ENCODE measurements around the gene GRPEL2.

GRPEL2 gene

DNA sequence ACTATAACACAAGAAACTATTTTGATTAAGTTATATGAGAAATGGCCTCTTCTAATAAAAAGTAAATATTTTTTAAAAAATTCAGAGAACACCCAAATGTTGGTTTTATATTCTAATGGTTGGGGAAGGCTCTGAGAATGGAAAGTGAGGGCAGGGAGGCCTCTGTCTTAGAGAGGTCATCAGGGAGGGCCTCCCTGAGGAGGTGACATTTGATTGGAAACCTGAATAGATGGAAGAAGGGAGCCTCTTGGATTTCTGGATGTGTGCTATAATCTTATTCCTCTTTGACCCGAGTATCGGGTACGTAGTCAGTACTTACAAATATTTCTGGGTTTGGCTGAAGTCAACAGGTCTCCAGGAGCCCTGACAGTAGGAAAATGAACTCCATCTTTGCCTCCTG lies 26.1 kb upstream of the GRPEL2 start:
- no peak for DNase-seq

DNA sequence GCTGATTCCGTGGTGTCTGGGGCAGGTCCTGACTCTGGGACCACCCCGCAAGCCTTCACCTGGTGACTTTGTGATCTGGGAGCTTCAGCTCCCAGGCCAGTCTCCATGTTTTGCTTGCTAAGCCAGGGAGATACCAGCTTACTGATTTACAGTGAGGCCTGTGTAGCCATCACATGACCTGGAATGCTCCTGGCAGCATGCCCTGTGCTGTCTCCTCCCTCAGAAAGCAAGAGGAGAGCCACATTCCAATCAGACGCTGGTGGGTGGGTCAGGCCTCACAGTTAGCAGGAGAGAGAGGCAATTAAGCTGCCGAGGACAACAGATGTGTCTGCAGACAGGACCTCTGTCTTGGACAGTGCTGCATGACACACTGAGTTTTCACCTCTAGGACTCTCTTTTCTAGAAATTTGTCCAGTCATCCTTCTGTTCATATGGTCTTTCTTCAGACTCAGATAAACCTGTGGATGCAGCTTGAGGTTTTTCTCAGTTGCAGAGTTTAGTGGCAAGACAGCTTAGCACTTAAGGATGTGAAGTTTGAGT lies 24.4 kb upstream of the GRPEL2 start:
- peak; percentile 96 for DNase-seq

DNA sequence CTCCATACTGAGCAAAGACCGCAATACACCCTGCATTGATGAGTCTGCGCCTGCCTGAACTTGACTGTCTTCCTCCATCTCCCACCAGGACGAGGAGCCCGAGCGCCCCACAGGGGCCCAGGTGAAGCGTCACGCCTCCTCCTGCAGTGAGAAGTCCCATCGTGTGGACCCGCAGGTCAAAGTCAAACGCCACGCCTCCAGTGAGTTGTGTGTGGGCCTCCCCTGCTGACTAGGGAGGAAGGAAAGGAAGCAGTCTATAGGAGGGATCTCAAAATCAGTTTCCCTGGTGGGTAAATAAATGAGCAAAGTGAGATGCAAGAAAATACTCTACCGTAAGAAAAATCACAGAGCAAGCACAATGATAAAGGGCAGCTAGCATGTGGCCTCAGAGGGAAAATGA lies 22.8 kb upstream of the GRPEL2 start:
- no peak for DNase-seq

DNA sequence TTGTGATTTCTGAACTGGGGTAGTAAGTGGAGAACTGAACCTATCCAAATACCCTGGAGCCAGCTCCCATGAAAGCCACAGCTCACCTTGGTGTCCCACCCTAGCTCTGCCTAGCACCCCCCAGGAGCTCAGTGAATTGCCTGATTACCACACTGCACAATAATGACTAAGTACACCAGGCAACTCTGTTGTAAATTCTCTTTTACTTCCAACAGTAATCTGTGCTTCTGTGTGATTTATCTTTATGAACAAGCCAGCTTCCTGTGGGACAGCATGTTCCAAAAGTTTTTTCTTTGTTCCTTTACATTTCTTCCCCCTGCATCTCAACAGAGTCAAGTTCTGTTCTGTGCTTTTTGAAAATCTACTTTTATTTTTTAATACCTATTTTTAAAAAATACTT lies 22.1 kb upstream of the GRPEL2 start:
- peak; percentile 24 for DNase-seq

DNA sequence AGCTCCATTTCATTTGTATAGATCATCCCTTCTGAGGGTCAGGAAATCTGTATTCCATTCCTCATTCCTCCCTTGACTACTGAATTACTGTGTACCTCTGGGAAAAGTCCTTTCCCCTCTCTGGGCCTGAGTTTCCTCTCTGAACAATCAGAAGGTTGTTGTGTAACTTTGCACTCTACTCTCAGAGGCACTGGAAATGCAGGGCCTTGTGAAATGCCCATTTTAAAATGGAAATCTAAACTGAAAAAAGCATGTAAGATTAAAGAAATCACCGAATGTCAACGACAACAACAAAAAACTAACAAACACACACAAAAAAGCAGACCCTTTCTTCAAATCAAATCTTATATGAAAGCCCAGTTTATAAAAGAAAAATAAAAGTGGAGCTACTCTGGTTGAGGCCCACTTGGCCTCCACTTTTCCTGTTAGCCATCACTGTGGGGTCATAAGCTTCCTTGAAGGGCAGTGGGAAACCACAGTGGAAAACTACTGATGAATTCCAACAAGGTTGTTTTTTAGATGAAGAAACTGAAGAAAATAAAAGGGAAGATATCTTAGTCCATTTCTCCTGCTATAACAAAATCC lies 21.6 kb upstream of the GRPEL2 start:
- DNase-seq: no peak

DNA sequence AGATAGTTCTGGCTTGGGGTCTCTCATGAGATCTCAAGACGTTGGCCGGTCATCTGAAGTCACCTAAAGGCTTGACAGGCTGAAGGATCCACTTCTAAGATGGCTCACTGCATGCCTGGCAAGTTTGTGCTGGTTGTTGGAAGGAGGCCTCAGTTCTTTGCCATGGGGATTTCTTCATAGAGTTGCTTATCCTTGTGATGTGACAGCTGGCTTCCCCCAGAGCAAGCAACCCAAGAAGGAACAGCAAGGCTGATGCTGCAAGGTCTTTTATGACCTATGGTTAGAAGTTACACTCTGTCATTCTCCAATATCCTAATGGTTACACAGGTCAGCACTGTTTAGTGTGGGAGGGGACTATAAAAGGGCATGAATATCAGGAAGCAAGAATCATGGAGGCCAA lies 20.7 kb upstream of the GRPEL2 start:
- DNase-seq: no peak

DNA sequence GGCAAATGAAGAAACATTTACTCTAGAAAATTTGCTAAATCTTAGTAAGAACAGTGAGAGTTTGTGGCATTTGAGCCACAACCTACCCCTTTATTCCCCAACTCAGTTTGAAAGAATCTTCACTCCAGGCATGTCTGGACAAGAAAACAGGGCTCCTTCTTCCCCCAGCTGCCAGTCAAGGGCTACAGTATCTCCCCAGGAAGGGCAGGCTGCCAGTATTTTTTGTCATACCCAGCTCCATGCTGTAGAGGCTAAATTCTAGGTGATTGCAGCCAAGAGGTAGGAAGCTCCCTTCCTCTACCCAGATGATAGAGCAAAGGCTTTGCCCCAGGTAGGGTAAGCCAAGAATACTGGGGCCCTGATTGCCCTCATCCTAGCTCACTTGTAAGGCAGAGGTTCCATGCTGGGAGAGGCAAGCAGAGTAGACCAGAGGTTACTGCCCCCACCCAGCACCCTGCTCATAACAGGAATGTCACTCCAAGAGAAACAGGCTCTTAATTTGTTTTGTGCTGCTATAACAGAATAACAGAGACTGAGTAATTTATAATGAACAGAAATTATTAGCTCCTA lies 20.0 kb upstream of the GRPEL2 start:
- DNase-seq: peak; percentile 30

DNA sequence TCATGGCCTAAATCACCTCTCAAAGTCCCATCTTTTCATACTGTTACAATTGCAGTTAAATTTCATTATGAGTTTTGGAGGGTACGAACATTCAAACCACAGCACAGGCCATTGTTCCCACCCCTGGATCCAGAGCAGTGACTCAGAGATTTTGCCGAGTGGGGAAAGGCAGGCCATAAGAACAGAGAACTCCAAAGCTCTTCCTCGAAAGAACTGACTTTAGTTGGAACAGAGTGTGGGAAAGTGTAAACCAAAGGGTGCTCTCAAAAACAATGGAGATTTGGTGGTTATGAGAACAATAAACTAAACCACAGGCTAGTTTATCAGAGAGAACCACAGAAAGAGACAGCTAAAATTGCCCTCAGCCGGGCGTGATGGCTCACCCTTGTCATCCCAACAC lies 19.4 kb upstream of the GRPEL2 start:
- DNase-seq: no peak

DNA sequence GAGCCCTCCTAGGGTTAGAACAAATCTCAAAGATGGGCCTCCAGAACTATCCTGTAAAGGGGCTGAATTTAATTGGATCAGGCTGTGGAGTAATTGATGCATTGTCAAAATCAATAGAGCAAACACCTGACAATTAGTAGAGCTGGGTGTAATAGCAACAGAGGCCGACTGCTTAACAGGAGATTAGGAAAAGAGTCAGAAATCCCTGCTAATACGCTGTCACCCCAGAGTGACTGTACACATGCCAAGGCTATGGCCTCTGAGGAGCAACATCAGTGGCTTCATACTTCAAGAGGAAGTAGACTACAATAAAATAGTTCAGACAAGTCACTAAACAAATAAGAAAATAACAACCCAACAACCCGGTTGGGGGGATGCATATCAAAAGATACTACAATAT lies 18.7 kb upstream of the GRPEL2 start:
- no peak for DNase-seq

DNA sequence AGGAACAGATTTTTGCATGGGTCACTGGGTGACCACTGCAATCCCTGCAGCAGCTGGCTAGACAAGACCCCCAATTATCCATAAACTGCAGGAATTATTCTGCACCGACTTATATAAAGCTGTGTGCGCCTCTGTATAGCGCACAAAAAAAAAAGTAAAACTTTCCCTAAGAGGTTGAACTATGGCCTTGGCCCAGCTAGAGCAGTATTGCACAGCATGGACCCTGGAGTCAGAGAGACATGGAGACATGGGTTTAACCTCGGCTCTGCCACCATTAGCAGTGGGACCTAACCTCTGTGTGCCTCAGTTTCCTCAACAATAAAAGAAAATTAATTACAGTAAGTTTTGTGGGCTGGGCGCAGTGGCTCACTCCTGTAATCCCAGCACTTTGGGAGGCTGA lies 17.1 kb upstream of the GRPEL2 start:
- no peak for DNase-seq

DNA sequence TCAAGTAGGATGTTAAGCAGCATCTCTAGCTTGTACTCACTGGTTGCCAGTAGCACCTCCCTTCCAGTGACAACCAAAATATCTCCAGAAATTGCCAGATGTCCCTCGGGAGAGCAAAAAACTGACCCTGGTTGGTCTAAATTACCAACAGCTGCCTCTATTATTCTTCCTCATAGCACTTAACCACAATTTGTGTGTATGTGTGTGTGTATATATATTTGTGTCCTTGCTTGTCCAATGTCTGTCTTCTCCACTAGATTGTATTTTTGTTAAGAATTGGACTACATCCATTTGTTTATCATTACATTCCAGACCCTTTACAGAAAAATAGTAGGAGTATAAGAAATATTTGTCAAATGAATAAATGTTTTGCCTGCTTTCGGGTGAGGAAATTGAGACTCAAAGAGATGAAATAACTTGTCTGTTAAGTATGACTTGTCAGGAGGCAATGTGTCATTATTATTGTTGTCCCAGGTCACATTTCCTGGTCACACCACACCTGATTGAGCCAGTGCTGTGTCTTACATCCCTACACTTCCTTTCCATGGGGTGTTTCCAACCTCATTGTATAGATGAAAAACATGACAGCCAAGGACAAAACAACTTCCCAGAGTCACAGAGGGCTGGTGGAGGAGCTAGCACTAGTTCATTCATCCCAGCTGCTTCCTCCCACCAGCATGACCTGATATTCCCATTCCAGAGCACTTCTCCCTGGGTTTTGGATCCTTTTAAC lies 11.4 kb upstream of the GRPEL2 start:
- DNase-seq: no peak

DNA sequence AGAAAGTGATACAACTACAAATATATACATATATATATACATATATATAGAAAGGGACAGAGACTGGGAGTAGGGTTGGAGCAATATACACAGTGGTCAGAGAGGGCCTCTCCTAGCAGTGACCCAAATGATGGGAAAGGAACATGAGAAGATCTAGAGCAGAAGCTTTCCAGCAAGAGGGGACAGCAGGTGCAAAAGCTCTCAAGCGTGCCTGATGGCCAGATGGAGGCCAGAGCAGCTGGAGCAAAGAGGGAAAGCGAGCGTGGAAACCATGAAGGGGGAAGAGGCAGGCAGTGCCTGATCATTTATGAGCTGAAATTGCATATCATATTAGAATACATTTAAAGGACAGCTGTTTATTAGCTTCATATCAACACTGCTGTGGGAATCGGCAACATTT lies 7.6 kb upstream of the GRPEL2 start:
- no peak for DNase-seq

DNA sequence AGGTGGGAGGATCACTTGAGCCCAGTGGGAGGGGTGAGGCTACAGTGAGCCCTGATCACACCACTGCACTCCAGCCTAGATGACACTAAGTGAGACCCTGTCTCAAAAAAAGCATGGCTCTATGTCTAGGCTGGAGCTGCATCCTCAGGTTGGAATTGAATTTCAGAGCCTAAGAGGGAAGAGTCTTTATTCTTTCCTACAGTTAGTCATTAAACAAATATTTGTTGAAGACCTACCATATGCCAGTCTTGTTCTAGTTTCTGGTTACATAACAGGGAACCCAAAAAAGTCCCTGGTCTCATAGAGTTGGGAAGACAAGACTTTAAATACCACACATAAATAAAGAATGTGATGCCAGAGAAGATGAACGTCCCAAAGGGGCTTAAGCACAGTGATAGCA lies 6.9 kb upstream of the GRPEL2 start:
- no peak for DNase-seq

DNA sequence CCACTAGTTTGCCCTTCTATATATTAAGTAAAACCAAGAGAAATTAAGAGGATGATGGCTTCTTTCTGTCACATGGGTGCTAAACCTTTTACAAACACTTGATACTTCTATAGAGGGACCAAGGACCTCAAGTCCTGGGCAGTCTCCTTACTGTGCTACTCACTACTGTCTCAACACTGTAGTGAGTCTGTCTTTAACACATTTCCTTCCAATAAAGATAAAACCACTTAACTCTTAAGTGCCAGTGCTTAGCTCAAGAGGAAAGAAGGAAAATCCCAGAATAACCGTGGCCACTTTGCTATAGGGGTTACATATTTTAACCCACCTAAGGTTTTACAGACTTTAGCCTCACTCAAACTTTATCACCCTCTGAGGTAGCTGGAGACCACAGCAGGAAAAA lies 4.4 kb upstream of the GRPEL2 start:
- no peak for DNase-seq

DNA sequence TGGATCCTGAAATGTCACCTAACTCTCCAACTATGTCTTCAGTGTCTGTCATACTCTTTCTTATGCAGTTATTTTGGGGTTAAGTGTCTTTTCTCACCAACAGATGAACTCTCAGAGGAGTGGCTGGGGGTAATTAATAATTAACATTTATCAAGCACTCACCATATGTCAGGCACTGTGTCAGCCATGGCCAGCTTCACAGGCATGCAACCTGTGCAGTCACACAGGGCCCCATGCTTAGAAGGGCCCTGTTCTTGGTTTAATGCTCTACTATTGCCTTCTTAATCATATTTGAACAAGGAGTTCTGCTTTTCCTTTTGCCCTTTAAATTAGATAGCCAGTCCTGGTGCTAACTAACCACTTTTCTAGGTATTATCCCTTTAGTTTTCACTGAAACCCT lies 3.4 kb upstream of the GRPEL2 start:
- no peak for DNase-seq

DNA sequence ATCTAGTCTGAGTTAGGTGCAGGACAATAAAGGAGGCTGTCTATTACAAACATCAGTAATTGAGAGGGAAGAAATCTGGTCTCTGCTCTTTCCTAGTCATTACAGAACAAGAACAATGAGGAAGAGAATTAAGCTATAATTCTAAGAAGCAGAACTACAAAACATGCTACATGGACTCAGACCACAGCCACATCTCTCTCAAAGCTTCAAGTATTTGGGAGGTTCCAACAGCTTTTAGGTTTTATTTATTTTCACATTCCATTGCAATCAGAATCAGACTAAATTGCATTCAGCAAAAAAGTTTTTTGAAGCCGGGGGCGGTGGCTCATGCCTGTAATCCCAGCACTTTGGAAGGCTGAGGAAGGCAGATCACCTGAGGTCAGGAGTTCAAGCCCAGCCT lies 1.1 kb upstream of the GRPEL2 start:
- no peak for DNase-seq

DNA sequence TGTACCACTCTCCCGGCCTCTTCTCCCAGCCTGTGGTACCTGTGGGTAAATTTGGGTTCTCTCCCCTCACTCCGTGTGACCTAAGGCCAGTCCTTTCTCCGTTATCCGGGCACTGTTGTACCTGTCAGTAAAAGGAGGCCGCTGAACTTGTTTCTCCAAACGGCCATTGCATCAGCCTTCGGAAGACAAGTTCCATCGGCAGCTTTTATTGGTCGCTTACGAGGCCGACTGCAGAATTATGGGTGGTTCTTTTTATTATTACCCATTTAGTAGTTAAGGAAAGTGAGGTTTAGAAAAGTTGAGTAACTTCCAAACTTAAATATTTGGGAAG lies 558 bp downstream of the GRPEL2 start:
- peak; percentile 45 for DNase-seq

DNA sequence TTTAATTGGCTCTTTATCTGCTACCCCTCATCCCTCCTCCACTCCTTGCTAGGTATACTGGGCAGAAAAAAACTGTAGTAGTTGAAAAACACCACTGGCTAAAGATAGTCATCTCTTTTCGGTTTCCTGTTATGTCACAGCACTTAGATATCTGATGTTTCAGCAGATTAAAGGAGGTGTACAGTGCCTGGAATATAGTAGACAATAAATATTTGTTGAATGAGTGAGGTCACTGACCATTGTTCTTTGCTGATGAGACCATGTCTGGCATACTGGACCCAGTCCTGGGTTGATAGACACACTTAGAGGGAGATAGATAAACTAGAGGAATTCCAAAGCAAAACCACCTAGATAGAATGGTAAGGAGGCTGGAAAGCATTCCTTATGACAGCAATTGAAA lies 3.2 kb downstream of the GRPEL2 start:
- no peak for DNase-seq

DNA sequence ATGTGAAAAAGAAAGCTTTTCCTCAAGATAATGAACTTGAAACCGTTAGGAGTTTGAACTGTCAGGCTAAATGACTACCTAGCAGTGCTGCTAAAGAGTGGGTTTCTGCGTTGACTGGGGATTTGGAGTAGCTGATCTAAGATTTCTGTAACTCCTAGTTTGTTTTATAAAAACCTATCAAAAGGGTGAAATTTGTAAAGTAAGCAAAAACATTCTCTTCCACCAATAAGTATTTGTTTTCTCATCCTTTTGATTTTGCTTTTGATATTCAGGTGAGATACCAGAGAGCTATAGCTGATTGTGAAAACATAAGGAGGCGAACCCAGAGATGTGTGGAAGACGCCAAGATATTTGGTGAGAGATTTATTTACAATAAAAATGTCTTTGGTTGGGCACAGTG lies 4.1 kb downstream of the GRPEL2 start:
- DNase-seq: no peak

DNA sequence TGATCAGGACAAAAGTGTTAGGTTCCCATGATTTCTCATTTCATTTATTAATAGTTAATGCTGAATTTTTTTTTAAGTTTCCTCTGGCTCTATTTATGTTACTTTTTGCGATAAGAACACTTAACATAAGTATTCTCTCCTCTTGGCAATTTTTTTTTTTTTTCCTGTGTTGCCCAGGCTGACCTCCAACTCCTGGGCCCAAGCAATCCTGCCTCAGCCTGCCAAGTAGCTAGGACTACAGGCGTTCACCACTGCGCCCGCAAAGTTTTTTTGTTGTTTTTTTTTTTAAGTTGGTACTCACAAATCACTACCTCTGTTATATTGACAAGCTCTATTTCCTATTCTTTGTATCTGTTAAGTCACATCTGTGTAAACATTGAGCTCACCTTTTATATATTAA lies 6.9 kb downstream of the GRPEL2 start:
- no peak for DNase-seq

DNA sequence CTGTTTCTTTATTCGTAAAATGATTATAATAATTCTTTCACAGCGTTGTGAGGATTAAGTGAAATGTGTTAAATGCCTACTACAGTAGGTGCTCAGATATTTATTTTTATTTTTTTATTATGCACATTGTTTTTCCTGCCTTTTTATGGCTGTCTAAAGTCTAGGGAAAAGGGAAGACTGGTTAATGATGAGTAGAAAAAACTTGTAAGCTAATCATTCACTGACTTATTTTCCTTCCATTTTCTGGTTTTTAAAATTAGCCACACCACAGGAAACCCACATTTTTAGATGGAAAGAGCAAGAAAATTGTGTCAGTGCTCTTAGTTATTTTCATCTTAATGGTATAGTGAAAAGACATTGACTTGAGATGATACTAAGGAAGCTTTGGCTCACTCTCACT lies 8.6 kb downstream of the GRPEL2 start:
- no peak for DNase-seq

DNA sequence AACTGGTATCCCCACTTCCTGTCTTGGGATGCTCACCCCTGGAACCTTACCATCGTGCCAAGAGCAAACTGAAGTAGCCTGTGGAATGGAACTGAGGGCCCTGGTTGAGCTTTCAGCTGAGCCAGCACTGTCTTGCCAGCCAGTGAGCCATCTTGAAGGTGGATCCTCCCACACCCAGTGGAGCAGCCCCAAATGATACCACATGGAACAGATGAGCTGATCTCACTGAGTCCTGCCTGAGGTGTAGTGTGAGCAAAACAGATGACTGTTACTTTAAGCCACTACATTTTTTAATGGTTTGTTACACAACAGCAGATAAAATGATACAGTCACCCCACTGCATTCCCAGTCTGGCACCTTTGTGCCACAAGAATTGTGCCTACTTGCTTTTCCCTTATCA lies 10.4 kb downstream of the GRPEL2 start:
- no peak for DNase-seq

DNA sequence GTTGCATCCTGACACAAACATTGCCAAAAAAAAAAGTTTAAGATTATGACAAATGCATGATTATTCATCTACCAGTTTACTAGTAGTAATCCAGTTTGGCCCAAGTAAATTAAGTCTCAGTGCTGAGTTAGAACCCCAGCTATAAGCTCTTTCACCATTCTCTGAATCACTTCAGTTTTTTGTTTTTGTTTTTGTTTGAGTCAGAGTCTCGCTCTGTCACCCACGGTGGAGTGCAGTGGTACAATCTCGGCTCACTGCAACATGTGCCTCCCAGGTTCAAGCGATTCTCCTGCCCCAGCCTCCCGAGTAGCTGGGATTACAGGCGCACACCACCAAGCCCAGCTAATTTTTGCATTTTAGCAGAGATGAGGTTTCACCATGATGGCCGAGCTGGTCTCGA lies 11.1 kb downstream of the GRPEL2 start:
- no peak for DNase-seq
